Measurements from ENCODE around the gene HEXIM1. TPM values are rescaled to one million over a fixed set of nuclear protein-coding genes. Genes with fewer than 3 reads are reported as not detected.

HEXIM1 gene
- total RNA-seq, 1 experiment from 2014 or later: 78.0 TPM

DNA sequence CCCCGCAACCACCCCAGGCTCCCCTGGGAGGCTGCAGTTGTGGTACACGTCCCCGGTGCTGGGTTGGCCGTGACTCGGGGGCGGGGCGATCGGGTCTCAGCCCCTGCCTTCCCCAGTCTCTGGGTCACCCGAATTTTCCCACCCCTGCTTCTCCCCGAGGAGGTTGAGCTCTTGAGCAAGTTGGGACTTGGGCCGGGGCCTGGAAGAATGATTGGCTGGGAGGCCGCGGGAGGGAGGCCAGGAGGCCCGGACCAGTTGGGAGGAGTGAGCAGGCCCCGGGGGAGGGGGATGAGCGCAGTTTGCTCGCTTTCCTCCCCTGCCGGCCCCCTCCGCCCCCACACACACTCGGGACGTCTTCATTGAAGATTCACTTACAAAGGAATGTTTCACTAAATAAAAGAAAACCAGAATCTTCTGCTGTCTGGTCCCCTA lies 4.5 kb upstream of the HEXIM1 start:
- POLR2A ChIA-PET: interaction anchor here (0.7 kb wide), 1 partner anchor 167 kb away, joined by 4 read pairs; no protein-coding TSS in a partner anchor
- Mint-ChIP-seq H3K27me3 (ENCODE audit: insufficient read depth, unreplicated experiment) (peaks cover 4% of the 10 kb centered on the region), H3K36me3 (ENCODE audit: insufficient read depth, unreplicated experiment) (peaks cover 40% of the 10 kb centered on the region), H3K9me3 (ENCODE audit: unreplicated experiment) (no peaks in the 10 kb centered on the region), H3K4me3 (ENCODE audit: unreplicated experiment) (no peak overlapping the region), H3K4me1 (ENCODE audit: low read depth, unreplicated experiment) (peaks cover 9% of the 10 kb centered on the region), H3K27ac (ENCODE audit: unreplicated experiment) (no peak overlapping the region)
- CTCF ChIA-PET: interaction anchor here (1.6 kb wide), 1 partner anchor 8 kb away, joined by 6 read pairs; the partner anchor contains the start of gene ACBD4
- no peaks in the 10 kb centered on the region for H3K9me3 ChIP-seq
- DNase-seq: no peak
- H3K4me1 ChIP-seq: peaks cover 11% of the 10 kb centered on the region
- H3K36me3 ChIP-seq (ENCODE audit: control insufficient read depth, insufficient read depth, low read length): no peaks in the 10 kb centered on the region
- no peaks in the 10 kb centered on the region for H3K27me3 ChIP-seq (replicated peaks; ENCODE audit: control insufficient read depth, insufficient read depth, low read length)
- H3K4me3 ChIP-seq (ENCODE audit: low read depth, low read length): no peak overlapping the region
- intact Hi-C loops (cut with micrococcal nuclease; ENCODE audit: unreplicated experiment): no loop called here
- no TSS peak for BruUV-seq (replicated peaks)
- TF ChIP-seq, protein P1, sequence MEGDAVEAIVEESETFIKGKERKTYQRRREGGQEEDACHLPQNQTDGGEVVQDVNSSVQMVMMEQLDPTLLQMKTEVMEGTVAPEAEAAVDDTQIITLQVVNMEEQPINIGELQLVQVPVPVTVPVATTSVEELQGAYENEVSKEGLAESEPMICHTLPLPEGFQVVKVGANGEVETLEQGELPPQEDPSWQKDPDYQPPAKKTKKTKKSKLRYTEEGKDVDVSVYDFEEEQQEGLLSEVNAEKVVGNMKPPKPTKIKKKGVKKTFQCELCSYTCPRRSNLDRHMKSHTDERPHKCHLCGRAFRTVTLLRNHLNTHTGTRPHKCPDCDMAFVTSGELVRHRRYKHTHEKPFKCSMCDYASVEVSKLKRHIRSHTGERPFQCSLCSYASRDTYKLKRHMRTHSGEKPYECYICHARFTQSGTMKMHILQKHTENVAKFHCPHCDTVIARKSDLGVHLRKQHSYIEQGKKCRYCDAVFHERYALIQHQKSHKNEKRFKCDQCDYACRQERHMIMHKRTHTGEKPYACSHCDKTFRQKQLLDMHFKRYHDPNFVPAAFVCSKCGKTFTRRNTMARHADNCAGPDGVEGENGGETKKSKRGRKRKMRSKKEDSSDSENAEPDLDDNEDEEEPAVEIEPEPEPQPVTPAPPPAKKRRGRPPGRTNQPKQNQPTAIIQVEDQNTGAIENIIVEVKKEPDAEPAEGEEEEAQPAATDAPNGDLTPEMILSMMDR (IDR thresholded peaks at IDR 0.05; ENCODE audit: insufficient read depth in 1 of 2, low read depth in 1 of 2, low read length in 1 of 2, severe bottlenecking in 1 of 2, unreplicated experiment in 1 of 2): no peak

DNA sequence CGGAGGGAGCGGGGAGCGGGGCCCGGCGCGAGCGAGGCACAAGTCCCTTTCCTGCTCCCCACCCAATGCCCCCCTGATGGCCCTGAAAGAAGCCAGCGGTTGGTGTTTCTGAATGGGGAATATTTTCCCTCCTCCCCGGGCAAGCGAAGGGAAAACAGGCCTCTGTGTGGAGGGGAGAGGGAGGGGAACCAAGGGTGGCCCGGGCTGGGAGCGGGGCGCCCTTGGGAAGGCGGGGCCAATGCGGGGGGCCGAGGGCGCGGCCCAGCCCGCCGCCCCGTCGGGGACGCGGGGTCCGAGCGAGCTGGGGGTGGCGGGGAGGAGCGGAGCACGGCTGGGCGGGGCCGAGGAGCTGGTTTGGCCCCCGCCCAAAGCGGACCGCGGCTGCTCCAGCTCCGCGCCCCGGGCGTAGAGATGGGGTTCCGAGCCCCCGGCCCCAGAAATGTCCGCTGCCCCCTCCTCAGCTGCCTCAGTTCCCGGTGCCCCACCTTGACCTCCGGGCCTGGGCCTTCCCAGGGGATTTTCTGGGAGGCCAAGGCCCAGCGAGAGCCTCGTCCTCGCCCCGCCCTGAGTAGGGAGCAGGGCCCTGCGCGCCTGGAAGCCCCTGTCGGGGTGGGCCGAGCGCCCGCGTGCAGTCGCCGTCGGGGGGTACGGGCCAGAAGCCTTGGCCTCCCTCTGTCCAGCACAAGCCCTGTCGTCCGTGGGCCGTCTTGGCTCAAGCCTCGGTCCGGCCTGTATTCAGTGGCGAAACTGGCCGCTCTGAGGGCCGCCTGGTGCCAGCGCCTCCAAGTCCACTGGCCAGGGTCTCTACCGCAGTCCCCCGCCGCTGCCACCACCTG lies 3.9 kb upstream of the HEXIM1 start:
- H3K4me1 ChIP-seq: peaks cover 11% of the 10 kb centered on the region
- ChIA-PET CTCF (interaction anchor here (1.6 kb wide), 1 partner anchor 9 kb away, joined by 6 read pairs; the partner anchor contains the start of gene ACBD4), POLR2A (interaction anchor here (0.5 to 0.6 kb wide), 2 partner anchors 32 to 43 kb away, joined by 5 to 7 read pairs; no protein-coding TSS in a partner anchor)
- BruUV-seq (replicated peaks): no TSS peak
- no peaks in the 10 kb centered on the region for H3K27me3 ChIP-seq (replicated peaks; ENCODE audit: control insufficient read depth, insufficient read depth, low read length)
- Mint-ChIP-seq H3K9me3 (ENCODE audit: unreplicated experiment) (no peaks in the 10 kb centered on the region), H3K36me3 (ENCODE audit: insufficient read depth, unreplicated experiment) (peaks cover 46% of the 10 kb centered on the region), H3K27ac (ENCODE audit: unreplicated experiment) (no peak overlapping the region), H3K4me1 (ENCODE audit: low read depth, unreplicated experiment) (peaks cover 9% of the 10 kb centered on the region), H3K27me3 (ENCODE audit: insufficient read depth, unreplicated experiment) (peaks cover 4% of the 10 kb centered on the region), H3K4me3 (ENCODE audit: unreplicated experiment) (no peak overlapping the region)
- H3K9me3 ChIP-seq: no peaks in the 10 kb centered on the region
- no peaks in the 10 kb centered on the region for H3K36me3 ChIP-seq (ENCODE audit: control insufficient read depth, insufficient read depth, low read length)
- DNase-seq: no peak
- intact Hi-C loops (cut with micrococcal nuclease; ENCODE audit: unreplicated experiment): loop anchor here (5.0 kb wide), 1 partner anchor 228 kb away; no protein-coding TSS in a partner anchor
- no peak overlapping the region for H3K4me3 ChIP-seq (ENCODE audit: low read depth, low read length)
- TF ChIP-seq, protein P1 (IDR thresholded peaks at IDR 0.05; ENCODE audit: insufficient read depth in 1 of 2, low read depth in 1 of 2, low read length in 1 of 2, severe bottlenecking in 1 of 2, unreplicated experiment in 1 of 2): no peak

DNA sequence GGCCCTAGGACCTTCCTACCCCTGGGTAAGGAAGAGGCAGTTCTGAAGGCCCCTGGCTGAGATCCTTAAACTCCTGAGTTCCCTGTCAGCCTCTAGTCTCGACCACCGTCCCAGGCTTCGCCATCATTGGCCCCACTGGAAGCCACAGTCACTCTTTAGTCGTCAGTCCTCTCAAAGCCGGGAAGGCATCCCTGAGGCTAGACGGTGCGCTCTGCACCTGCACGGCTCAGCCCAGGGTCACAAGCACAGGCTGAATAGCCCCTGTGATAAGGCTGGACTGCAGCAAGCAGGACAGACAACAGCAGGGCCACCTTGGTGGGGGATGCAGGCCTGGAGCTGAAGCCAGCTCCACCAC lies 3.3 kb upstream of the HEXIM1 start:
- H3K4me3 Mint-ChIP-seq (ENCODE audit: unreplicated experiment): no peak overlapping the region

More for the DNA sequence above, 3.3 kb upstream of the HEXIM1 start:
- Histone ChIP-seq H3K4me1 (peaks cover 11% of the 10 kb centered on the region), H3K9me3 (no peaks in the 10 kb centered on the region), H3K27me3 (replicated peaks; ENCODE audit: control insufficient read depth, insufficient read depth, low read length) (no peaks in the 10 kb centered on the region), H3K4me3 (ENCODE audit: low read depth, low read length) (no peak overlapping the region), H3K36me3 (ENCODE audit: control insufficient read depth, insufficient read depth, low read length) (no peaks in the 10 kb centered on the region)
- no TSS peak for BruUV-seq (replicated peaks)
- Mint-ChIP-seq H3K9me3 (ENCODE audit: unreplicated experiment) (no peaks in the 10 kb centered on the region), H3K4me1 (ENCODE audit: low read depth, unreplicated experiment) (peaks cover 9% of the 10 kb centered on the region), H3K27me3 (ENCODE audit: insufficient read depth, unreplicated experiment) (peaks cover 4% of the 10 kb centered on the region), H3K36me3 (ENCODE audit: insufficient read depth, unreplicated experiment) (peaks cover 52% of the 10 kb centered on the region), H3K27ac (ENCODE audit: unreplicated experiment) (no peak overlapping the region)
- DNase-seq: no peak
- POLR2A ChIA-PET: interaction anchor here (0.5 to 0.6 kb wide), 2 partner anchors 32 to 42 kb away, joined by 5 to 7 read pairs; no protein-coding TSS in a partner anchor
- CTCF ChIA-PET: interaction anchor here (1.6 to 8.2 kb wide), 3 partner anchors 9 to 15 kb away, joined by 6 to 230 read pairs (median 158); partner anchors contain the start of genes ACBD4 and HEXIM2
- intact Hi-C loops (cut with micrococcal nuclease; ENCODE audit: unreplicated experiment): loop anchor here (5.0 kb wide), 1 partner anchor 227 kb away; no protein-coding TSS in a partner anchor
- TF ChIP-seq, protein P1 (IDR thresholded peaks at IDR 0.05; ENCODE audit: insufficient read depth in 1 of 2, low read depth in 1 of 2, low read length in 1 of 2, severe bottlenecking in 1 of 2, unreplicated experiment in 1 of 2): no peak

All from Caco-2 (cell line).